K562 (cell line): Measurements from ENCODE around the gene SLC22A23. TPM values are rescaled to one million over a fixed set of nuclear protein-coding genes. Genes with fewer than 3 reads are reported as not detected.

Source experiments
- CEBPG ChIP-seq, 3 experiments: fragments of 200-800 bp in 1 of 3; sonication (Bioruptor generic) in 1 of 3; sonication (generic) in 1 of 3; formaldehyde crosslinking in 1 of 3; IDR thresholded peaks in 2 of 3; conservative IDR thresholded peaks in 1 of 3; 2 replicates each; pipeline versions ENCODE4 v1.6.1 to v1.8.0; 2016 to 2022; ENCODE audit warnings: missing compliant biosample characterization in 2 of 3, missing genetic modification characterization in 2 of 3, mild to moderate bottlenecking in 1 of 3, missing genetic modification reagents in 1 of 3
- CHCHD3 ChIP-seq: fragments of 250-450 bp; sonication (Bioruptor Pico); IDR thresholded peaks from 2 replicates; pipeline ENCODE4 v2.1.2; 2022; ENCODE audit warnings: mild to moderate bottlenecking
- HES1 ChIP-seq: fragments of 450-650 bp; IDR thresholded peaks from 2 replicates; pipeline ENCODE4 v1.6.1; 2016; ENCODE audit warnings: low read depth, mild to moderate bottlenecking, moderate library complexity
- HNRNPL ChIP-seq: fragments of 200-400 bp; formaldehyde crosslinking; IDR thresholded peaks from 2 replicates; pipeline ENCODE4 v1.6.1; 2017; ENCODE audit warnings: low read depth, mild to moderate bottlenecking, low read length
- HOMEZ ChIP-seq: fragments of 250-450 bp; sonication (Bioruptor Pico); IDR thresholded peaks from 2 replicates; pipeline ENCODE4 v1.4.0; 2020; ENCODE audit warnings: mild to moderate bottlenecking, moderate library complexity
- NR2C2 ChIP-seq, 2 experiments: fragments of 200-800 bp in 1 of 2; sonication (Bioruptor generic) in 1 of 2; sonication (generic) in 1 of 2; formaldehyde crosslinking in 1 of 2; IDR thresholded peaks; 2 replicates each; pipeline versions ENCODE4 v1.6.1 to v1.8.0; 2016 to 2022; ENCODE audit warnings: mild to moderate bottlenecking in 1 of 2, missing compliant biosample characterization in 1 of 2, missing genetic modification characterization in 1 of 2, missing genetic modification reagents in 1 of 2
- RBBP5 ChIP-seq: fragments of 200-600 bp; sonication (generic); IDR thresholded peaks from 2 replicates; pipeline ENCODE4 v1.6.1; 2012; ENCODE audit warnings: borderline replicate concordance, mild to moderate bottlenecking, low read length, control low read depth, inconsistent platforms; ENCODE audit not compliant: insufficient read depth, poor library complexity, severe bottlenecking
- RERE ChIP-seq: sonication (generic); formaldehyde crosslinking; IDR thresholded peaks from 2 replicates; pipeline ENCODE4 v1.8.0; 2023; ENCODE audit warnings: missing genetic modification reagents, mild to moderate bottlenecking, borderline replicate concordance
- SNRNP70 ChIP-seq: fragments of 200-400 bp; formaldehyde crosslinking; optimal IDR thresholded peaks from 2 replicates; pipeline ENCODE3; 2017; ENCODE audit warnings: low read depth, low read length
- SOX6 ChIP-seq: fragments of 450-650 bp; IDR thresholded peaks from 2 replicates; pipeline ENCODE4 v1.6.1; 2014; ENCODE audit warnings: mild to moderate bottlenecking
- THAP12 ChIP-seq: fragments of 250-450 bp; sonication (Bioruptor Pico); IDR thresholded peaks from 2 replicates; pipeline ENCODE4 v1.9.0; 2021; ENCODE audit warnings: mild to moderate bottlenecking, inconsistent platforms
- ZBED1 ChIP-seq: IDR thresholded peaks from 2 replicates; pipeline ENCODE4 v1.6.1; 2014
- ZNF395 ChIP-seq: fragments of 200-800 bp; sonication (Bioruptor generic); IDR thresholded peaks from 2 replicates; pipeline ENCODE4 v1.6.1; 2017; ENCODE audit warnings: missing genetic modification characterization, missing compliant biosample characterization
- polyA plus RNA-seq, 8 experiments: library from polyadenylated mRNA; depleted of rRNA in 4 of 8; stranded (reverse) in 5 of 8; unstranded in 3 of 8; fragments of >200 nt; fragmentation: Nextera tagmentation in 2 of 8; fragmentation: Illumina TruSeq in 1 of 8; extraction: Ambion mirVana in 2 of 8; extraction: Trizol in 1 of 8; gene quantifications; 2 replicates each; pipeline versions ENCODE4 v1.2.1 to v1.2.3, GENCODE V29; 2011 to 2014; ENCODE audit warnings: inconsistent platforms in 1 of 8, missing spikeins in 1 of 8
- total RNA-seq, 7 experiments: library from RNA; depleted of rRNA in 6 of 7; stranded (reverse); fragments of >200 nt in 6 of 7; fragmentation: Illumina TruSeq in 2 of 7; extraction: Trizol in 2 of 7; gene quantifications; 2 replicates each; pipeline versions ENCODE4 v1.2.1 to v1.2.3, GENCODE V29; 2011 to 2021; ENCODE audit warnings: low replicate concordance in 1 of 7

The SLC22A23 gene
- total and polyA plus RNA-seq, 9 of the 15 experiments (the other 6 are each of a cell fraction or from before 2014, with no cell fraction given): 0.30 to 8.7 (median 2.5) TPM

- TF ChIP-seq HOMEZ (CRISPR knock-in tag) (no peak), RERE (CRISPR knock-in tag) (no peak), HES1 (peak; percentile 90), CEBPG (CRISPR knock-in tag; IDR thresholded peaks at IDR 0.05) (peak; percentile 95), CEBPG (tag; conservative IDR thresholded peaks at IDR 0.05 in 1 of 2, IDR thresholded peaks at IDR 0.05 in 1 of 2) (peak; percentile 84 to 91), SNRNP70 (no peak), ZNF395 (CRISPR knock-in tag) (peak; percentile 98), RBBP5 (peak; percentile 67), NR2C2 (CRISPR knock-in tag; IDR thresholded peaks at IDR 0.05) (0 out of 2 replicates have a peak, but pooled peaks have one; percentile 24), NR2C2 (tag; IDR thresholded peaks at IDR 0.05) (peak; percentile 79), THAP12 (CRISPR knock-in tag) (no peak), SOX6 (peak; percentile 99), ZBED1 (peak; percentile 94), CHCHD3 (CRISPR knock-in tag) (no peak), HNRNPL (no peak)
These were observed 63.7 kb downstream of the SLC22A23 start (continued) for GRCh38 chr6:3392930-3393835.
